Activated CD4-positive, alpha-beta T cell treated with anti-CD3 and anti-CD28 coated beads, Interleukin-2, amount 10 ng/mL, durations not matched to agents 7 days and 5 days (primary cell): ENCODE measurements around the gene DCP1A. TPM values are rescaled to one million over a fixed set of nuclear protein-coding genes. Genes with fewer than 3 reads are reported as not detected.
A peak's percentile ranks its signal among the peaks of the same experiment; 100 is the strongest.

Experiments
- CTCF ChIA-PET: fragments of 350-600 bp; sonication (Branson Sonifier 250); formaldehyde crosslinking; loops from one replicate; lab custom pipeline; 2021; ENCODE audit warnings: antibody characterized with exemption; lab: Charles Lee
- POLR2A ChIA-PET: fragments of 350-600 bp; sonication (Branson Sonifier 250); formaldehyde crosslinking; loops from one replicate; lab custom pipeline; 2021; ENCODE audit warnings: antibody characterized with exemption; lab: Charles Lee
- DNase-seq: peaks from one replicate; pipeline ENCODE4 v3.0.0-alpha.2; 2020
- H3K27ac Mint-ChIP-seq: one replicate; pipeline ENCODE4 v1.8.0; 2021; ENCODE audit warnings: mild to moderate bottlenecking, moderate library complexity, mixed read lengths
- H3K27me3 Mint-ChIP-seq: one replicate; pipeline ENCODE4 v1.8.0; 2021; ENCODE audit warnings: mixed read lengths
- H3K36me3 Mint-ChIP-seq: one replicate; pipeline ENCODE4 v1.8.0; 2021; ENCODE audit warnings: low read depth, mixed read lengths
- H3K4me1 Mint-ChIP-seq: one replicate; pipeline ENCODE4 v1.8.0; 2021; ENCODE audit warnings: mixed read lengths
- H3K4me3 Mint-ChIP-seq: one replicate; pipeline ENCODE4 v1.8.0; 2021; ENCODE audit warnings: mild to moderate bottlenecking, moderate library complexity, mixed read lengths
- H3K9me3 Mint-ChIP-seq: one replicate; pipeline ENCODE4 v1.8.0; 2021; ENCODE audit warnings: mixed read lengths
- total RNA-seq, 2 experiments: library from RNA; stranded (reverse); gene quantifications; one replicate each; pipeline ENCODE4 v1.2.3, GENCODE V29; 2021

The DCP1A gene
- total RNA-seq, 2 experiments from 2014 or later, result 27.6 to 30.4 TPM

- no peak for DNase-seq
- H3K27ac Mint-ChIP-seq, result peak overlapping the region; percentile 4
Observed at GRCh38 chr3:53238051-53238850, 109.1 kb downstream of the DCP1A start.

GRCh38 chr3:53236112-53236841, 111.1 kb downstream of the DCP1A start:
- no peak overlapping the region for H3K4me3 Mint-ChIP-seq
- H3K27me3 Mint-ChIP-seq, result no peaks in the 10 kb centered on the region
- peak overlapping the region; percentile 57 for H3K27ac Mint-ChIP-seq
- peaks cover 20% of the 10 kb centered on the region for H3K36me3 Mint-ChIP-seq
- no peaks in the 10 kb centered on the region for H3K9me3 Mint-ChIP-seq
- H3K4me1 Mint-ChIP-seq, result peaks cover 25% of the 10 kb centered on the region
- DNase-seq, result no peak
- POLR2A ChIA-PET, result no interaction called here
- CTCF ChIA-PET, result interaction anchor here (0.7 to 1.5 kb wide), 3 partner anchors 11 to 388 kb away, joined by 3 to 5 read pairs (median 4); no protein-coding TSS in a partner anchor

More at GRCh38 chr3:53238051-53238850, 109.1 kb downstream of the DCP1A start:
- ChIA-PET POLR2A (no interaction called here), CTCF (interaction anchor here (1.1 to 1.5 kb wide), 2 partner anchors 14 to 19 kb away, joined by 3 to 5 read pairs; no protein-coding TSS in a partner anchor)
- Mint-ChIP-seq H3K4me1 (peaks cover 25% of the 10 kb centered on the region), H3K9me3 (no peaks in the 10 kb centered on the region), H3K36me3 (peaks cover 13% of the 10 kb centered on the region), H3K27me3 (no peaks in the 10 kb centered on the region), H3K4me3 (no peak overlapping the region)

GRCh38 chr3:53235545-53235944, 111.8 kb downstream of the DCP1A start:
- Mint-ChIP-seq H3K9me3 (no peaks in the 10 kb centered on the region), H3K27ac (peak overlapping the region; percentile 79), H3K36me3 (peaks cover 20% of the 10 kb centered on the region), H3K4me3 (no peak overlapping the region), H3K4me1 (peaks cover 25% of the 10 kb centered on the region), H3K27me3 (no peaks in the 10 kb centered on the region)
- ChIA-PET CTCF (no interaction called here), POLR2A (no interaction called here)
- DNase-seq, result no peak

DNA sequence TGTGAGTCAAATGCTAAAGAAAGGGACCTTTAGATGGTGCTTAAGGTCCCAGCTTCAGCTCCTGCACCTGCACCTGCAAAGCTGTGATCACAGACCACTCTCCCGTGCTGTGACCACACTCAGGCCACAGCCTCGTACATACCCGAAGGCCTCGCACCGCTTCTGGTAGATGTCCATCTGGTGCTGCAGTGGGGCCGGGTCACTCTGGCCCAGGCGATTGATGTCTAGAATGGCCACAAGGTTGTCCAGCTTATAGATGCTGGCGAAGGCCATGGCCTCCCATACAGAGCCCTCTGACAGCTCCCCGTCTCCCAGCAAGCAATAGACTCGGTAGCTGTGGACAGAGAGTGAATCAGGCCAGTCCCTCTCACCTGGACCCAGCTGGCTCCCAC, 112.5 kb downstream of the DCP1A start:
- no peak overlapping the region for H3K4me3 Mint-ChIP-seq
- POLR2A ChIA-PET, result interaction anchor here (0.7 kb wide), 1 partner anchor 30 kb away, joined by 4 read pairs; no protein-coding TSS in a partner anchor
- no peaks in the 10 kb centered on the region for H3K9me3 Mint-ChIP-seq
- peaks cover 25% of the 10 kb centered on the region for H3K4me1 Mint-ChIP-seq
- H3K27ac Mint-ChIP-seq, result peak overlapping the region; percentile 71
- no peak for DNase-seq
- H3K27me3 Mint-ChIP-seq, result no peaks in the 10 kb centered on the region
- CTCF ChIA-PET, result interaction anchor here (0.9 to 1.2 kb wide), 2 partner anchors 8 to 13 kb away, joined by 3 read pairs; no protein-coding TSS in a partner anchor
- peaks cover 22% of the 10 kb centered on the region for H3K36me3 Mint-ChIP-seq

DNA sequence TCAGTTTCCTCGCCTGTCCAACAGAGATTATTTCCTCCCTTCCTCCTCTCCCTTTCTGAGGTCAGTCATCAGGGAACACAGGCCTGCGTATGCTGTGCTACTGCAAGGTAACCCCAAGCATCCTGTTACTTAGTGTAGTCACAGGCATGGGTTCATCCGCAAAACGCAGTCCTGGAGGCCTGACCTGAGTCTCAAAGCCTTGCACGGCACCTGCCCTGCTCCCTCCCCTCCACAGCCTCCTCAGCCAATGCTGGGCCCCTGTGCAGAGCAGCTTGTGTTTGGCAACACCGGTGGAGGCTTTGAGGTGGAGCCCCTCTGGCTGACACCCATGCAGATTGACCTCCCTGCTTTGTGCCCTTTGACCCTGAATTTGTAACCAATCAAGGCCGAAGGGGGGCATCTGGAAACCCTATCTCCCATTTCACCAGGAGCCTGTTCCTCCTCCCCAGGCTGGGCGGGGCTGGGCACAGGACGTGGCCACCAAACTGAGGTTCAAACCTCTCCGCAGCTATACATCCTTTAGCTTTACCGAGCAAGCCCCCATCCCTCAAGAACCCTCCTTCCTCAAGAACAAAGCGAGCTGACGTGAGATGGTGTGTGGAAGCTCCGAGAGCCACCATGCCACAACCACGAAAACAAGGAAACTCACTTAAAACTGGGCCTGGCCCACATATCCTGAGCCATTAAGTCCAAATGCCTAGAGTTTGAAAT, 113.1 kb downstream of the DCP1A start:
- CTCF ChIA-PET, result interaction anchor here (0.9 to 1.4 kb wide), 3 partner anchors 8 to 18 kb away, joined by 3 to 4 read pairs (median 3); no protein-coding TSS in a partner anchor
- peaks cover 25% of the 10 kb centered on the region for H3K4me1 Mint-ChIP-seq
- H3K4me3 Mint-ChIP-seq, result no peak overlapping the region
- no peak for DNase-seq
- H3K27me3 Mint-ChIP-seq, result no peaks in the 10 kb centered on the region
- POLR2A ChIA-PET, result interaction anchor here (0.7 kb wide), 1 partner anchor 30 kb away, joined by 4 read pairs; no protein-coding TSS in a partner anchor
- H3K36me3 Mint-ChIP-seq, result peaks cover 22% of the 10 kb centered on the region
- no peaks in the 10 kb centered on the region for H3K9me3 Mint-ChIP-seq
- H3K27ac Mint-ChIP-seq, result peak overlapping the region; percentile 71

Other genes with a start within 250 kb of the DCP1A start
- 10 to 100 TPM; 33.3 to 34.1 TPM for gene RFT1, start 217.1 kb downstream of the DCP1A start, total RNA-seq
- 10 to 100 TPM; 19.9 to 23.5 TPM for gene PRKCD, start 186.3 kb downstream of the DCP1A start, total RNA-seq
- gene TKT, start 91.5 kb downstream of the DCP1A start, total RNA-seq, result 100 to 1,000 TPM; 224 to 228 TPM
- gene CACNA1D, start 147.1 kb upstream of the DCP1A start, total RNA-seq, result under 1 TPM; 0.15 to 0.33 TPM